ENCODE measurements around the gene POLE.

The POLE gene

GRCh38 chr12:132686825-132687210 lies 324 bp downstream of the POLE start:
- no peak for DNase-seq (ENCODE audit: low read depth in 2 of 2)

- DNase-seq (ENCODE audit: low read depth in 2 of 2): no peak
These were observed 1.7 kb downstream of the POLE start for GRCh38 chr12:132685400-132685799.

- DNase-seq (ENCODE audit: low read depth in 2 of 2): no peak
These were observed 9.7 kb downstream of the POLE start for GRCh38 chr12:132677492-132677891.

GRCh38 chr12:132675757-132676432 lies 11.2 kb downstream of the POLE start:
- DNase-seq (ENCODE audit: low read depth in 2 of 2): no peak

DNA sequence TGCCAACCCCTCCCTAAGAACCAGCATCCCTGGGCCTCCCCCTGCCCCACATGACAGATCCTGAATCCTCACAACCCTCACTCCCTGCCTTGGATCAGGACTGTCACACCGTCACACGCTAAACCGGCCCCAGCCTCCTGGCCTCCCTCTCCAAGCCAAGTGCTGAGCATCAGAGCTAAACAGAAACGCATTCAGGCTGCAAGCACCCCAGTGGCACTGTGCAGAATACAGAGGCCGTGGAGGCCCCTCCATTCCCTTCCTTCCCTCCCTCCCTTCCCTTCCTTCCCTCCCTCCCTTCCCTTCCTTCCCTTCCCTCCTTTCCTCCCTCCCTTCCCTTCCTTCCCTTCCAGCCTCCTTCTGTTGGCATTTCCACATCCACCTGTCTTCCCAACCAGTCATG lies 12.6 kb downstream of the POLE start:
- no peak for DNase-seq (ENCODE audit: low read depth in 2 of 2)

GRCh38 chr12:132673288-132674179 lies 13.6 kb downstream of the POLE start:
- DNase-seq (ENCODE audit: low read depth in 2 of 2): no peak

DNA sequence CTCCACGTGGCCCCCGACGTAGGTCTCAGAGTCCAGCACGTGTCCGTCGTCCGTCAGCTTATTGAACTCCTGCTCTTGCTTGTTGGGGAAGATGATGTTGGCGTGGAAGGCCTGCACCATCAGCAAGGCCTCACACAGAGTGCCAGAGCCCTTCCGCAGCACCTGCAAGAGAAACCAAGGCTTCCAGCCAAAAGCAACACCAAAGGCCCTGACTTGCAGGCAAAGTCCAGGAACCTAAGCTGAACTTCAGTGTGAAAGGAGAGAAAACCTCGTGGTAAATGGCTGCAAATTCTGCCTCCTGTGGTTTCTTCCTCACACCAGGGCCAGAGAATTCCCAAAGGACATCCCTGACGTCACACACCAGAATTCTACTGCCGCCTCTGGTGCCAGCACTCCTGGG lies 14.5 kb downstream of the POLE start:
- no peak for DNase-seq (ENCODE audit: low read depth in 2 of 2)

- DNase-seq (ENCODE audit: low read depth in 2 of 2): no peak
These were observed 15.0 kb downstream of the POLE start for GRCh38 chr12:132672116-132672515.

- DNase-seq (ENCODE audit: low read depth in 2 of 2): no peak
These were observed 17.8 kb downstream of the POLE start for GRCh38 chr12:132669166-132669879.

- DNase-seq (ENCODE audit: low read depth in 2 of 2): no peak
These were observed 18.7 kb downstream of the POLE start for GRCh38 chr12:132668191-132669088.

- no peak for DNase-seq (ENCODE audit: low read depth in 2 of 2)
These were observed 21.3 kb downstream of the POLE start for GRCh38 chr12:132665794-132666193.

DNA sequence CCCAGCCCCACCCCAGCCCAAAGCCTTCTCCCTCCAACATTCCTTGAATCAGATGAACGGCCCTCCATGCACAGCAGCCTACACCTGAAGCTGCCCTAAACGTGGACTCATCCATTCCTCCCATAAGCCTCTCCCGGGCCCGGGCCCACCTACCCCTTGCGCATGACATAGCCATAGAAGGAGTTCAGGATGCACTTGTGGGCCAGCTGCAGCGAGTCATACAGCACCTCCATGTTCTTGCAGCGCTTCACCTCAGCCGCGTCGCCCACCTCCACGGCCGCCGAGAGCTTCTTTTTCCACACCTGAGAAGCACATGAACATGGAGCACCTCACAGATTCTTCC lies 22.0 kb downstream of the POLE start:
- DNase-seq (ENCODE audit: low read depth in 2 of 2): no peak

- DNase-seq (ENCODE audit: low read depth in 2 of 2): no peak
These were observed 22.7 kb downstream of the POLE start for GRCh38 chr12:132664206-132665148.

- no peak for DNase-seq (ENCODE audit: low read depth in 2 of 2)
These were observed 24.0 kb downstream of the POLE start for GRCh38 chr12:132662901-132663755.

DNA sequence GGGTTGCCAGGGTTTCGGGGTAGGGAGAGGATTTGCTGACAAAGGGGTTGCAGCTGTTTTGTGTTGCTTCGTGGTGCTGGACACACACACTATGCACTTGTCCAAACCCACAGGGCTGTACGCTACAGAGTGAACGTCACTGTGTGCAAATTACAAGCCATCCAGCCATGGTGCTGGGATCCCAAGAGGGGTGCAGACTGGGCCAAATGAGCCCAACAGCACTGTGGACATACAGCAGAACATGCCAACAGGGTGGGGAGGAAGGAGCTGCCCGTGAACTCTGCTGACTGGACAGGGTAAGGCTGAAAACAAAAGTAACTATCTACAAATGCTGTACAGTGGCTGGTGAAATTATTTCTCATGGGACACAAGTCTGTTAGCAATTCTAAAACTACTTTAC lies 25.2 kb downstream of the POLE start:
- DNase-seq (ENCODE audit: low read depth in 2 of 2): no peak

DNA sequence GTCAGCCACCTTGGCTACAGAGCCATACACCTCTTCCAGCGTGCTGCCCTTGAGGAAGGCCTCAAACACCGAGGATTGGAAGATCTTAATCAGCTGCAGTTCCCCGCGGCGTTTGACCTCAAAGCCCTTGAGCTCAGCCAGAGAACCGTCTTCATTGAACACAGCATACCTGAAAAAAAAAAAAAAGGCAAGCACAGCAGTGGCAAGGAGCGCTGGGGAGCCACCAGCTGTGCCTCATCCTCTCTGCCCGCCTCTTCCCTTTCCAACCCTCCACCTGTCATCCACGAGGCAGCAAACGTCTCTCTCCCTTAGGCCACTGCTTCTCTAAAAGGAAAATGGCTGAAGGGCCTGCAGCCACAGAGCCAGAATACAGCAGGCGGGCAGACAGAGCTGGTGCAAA lies 26.1 kb downstream of the POLE start:
- no peak for DNase-seq (ENCODE audit: low read depth in 2 of 2)

- DNase-seq (ENCODE audit: low read depth in 2 of 2): no peak
These were observed 27.1 kb downstream of the POLE start for GRCh38 chr12:132660052-132660451.

DNA sequence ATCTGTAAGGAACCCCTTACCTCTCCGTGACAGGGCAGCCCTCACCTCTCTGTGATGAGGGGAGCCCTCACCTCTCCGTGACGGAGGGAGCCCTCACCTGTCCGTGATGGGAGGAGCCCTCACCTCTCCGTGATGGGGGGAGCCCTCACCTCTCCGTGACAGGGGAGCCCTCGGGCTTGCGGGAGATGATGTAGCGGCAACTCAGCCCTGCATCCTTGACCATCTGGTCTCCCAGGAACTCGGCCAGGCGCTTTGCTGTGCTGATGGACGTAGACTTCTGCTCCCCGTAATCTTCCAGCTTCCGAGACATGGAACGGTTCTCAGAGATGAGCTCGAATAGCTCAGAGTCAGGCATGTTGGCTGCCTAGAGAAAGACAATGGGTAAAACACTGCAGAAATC lies 28.0 kb downstream of the POLE start:
- DNase-seq (ENCODE audit: low read depth in 2 of 2): no peak

- DNase-seq (ENCODE audit: low read depth in 2 of 2): no peak
These were observed 28.8 kb downstream of the POLE start for GRCh38 chr12:132658149-132658894.

Data from stimulated activated CD4-positive, alpha-beta T cell treated with anti-CD3 and anti-CD28 coated beads, Interleukin-15, amount 100 ng/mL, for 48 hours (primary cell).